HUES64 (cell line): Measurements from ENCODE around the gene NALCN.

Source experiments
- H3K27ac ChIP-seq: 2 replicates; pipeline ENCODE4 v1.7.0; 2013; ENCODE audit warnings: low read depth, low read length, inconsistent platforms
- H3K27me3 ChIP-seq: 2 replicates; pipeline ENCODE4 v1.6.1; 2013; ENCODE audit warnings: mild to moderate bottlenecking, low read length; ENCODE audit not compliant: insufficient read depth
- H3K36me3 ChIP-seq: 2 replicates; pipeline ENCODE4 v1.6.1; 2013; ENCODE audit warnings: mild to moderate bottlenecking, low read length; ENCODE audit not compliant: insufficient read depth
- H3K4me1 ChIP-seq: 2 replicates; pipeline ENCODE4 v1.6.1; 2013; ENCODE audit warnings: mild to moderate bottlenecking, low read length, moderate library complexity; ENCODE audit not compliant: insufficient read depth
- H3K4me3 ChIP-seq: 2 replicates; pipeline ENCODE4 v1.5.1; 2013; ENCODE audit warnings: mild to moderate bottlenecking, low read length, moderate library complexity
- H3K9ac ChIP-seq: 2 replicates; pipeline ENCODE4 v1.6.1; 2013; ENCODE audit warnings: mild to moderate bottlenecking, low read depth, low read length
- H3K9me3 ChIP-seq: 2 replicates; pipeline ENCODE4 v1.6.1; 2013; ENCODE audit warnings: low read depth, low read length; ENCODE audit not compliant: insufficient read depth
- WGBS: fragments of 150-250, 120-280 bp; methylation state at CpG from one replicate; pipeline ENCODE4 v1.1.7; 2013; ENCODE audit warnings: missing lambda C conversion rate; 5-methylcytosine and 5-hydroxymethylcytosine counted together

The NALCN gene

DNA sequence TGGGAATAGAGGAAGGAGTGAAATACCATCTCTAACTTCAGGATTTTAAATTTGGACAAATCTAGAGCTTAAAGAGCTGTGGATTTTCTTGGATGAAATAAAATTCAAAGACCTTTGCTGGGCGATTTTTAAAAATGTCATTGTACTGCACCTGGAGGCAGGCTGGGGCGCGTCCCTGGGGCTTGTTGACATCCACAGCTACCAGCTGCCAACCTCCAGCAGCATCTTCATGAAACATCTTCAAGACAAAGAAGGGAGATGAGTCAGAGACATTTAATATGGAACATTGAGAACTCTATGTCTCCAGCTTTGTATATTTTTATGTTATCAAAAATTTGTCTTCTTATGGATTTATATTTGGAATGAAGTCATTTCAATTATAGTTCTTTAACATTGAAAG, 132.5 kb downstream of the NALCN start:
- 99% methylated on average over 3 of the region's 3 CpGs for WGBS
- Histone ChIP-seq H3K9me3 (no peaks in the 10 kb centered on the region), H3K36me3 (no peaks in the 10 kb centered on the region), H3K27ac (no peak overlapping the region), H3K27me3 (no peaks in the 10 kb centered on the region), H3K4me1 (no peaks in the 10 kb centered on the region), H3K4me3 (no peak overlapping the region), H3K9ac (no peak overlapping the region)

DNA sequence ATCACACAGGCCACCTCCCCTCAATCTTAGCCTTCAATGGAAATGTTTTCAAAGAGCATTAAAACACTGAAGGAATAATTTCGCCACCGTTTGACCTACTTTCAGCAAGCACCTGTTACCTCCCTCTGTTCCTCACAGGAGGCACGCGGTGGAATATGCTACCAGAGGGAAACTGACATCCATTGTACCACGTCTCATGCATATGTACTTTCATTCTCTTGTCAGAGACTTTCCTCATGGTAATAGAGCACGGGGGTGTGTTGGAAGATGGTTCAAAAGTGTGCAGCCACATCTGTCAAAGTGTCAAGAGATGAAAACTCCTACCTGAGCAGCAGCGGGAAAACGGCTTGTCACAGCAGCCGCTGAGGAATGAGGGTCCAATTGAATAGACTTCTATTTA, 143.4 kb downstream of the NALCN start:
- H3K27ac ChIP-seq: no peak overlapping the region
- no peaks in the 10 kb centered on the region for H3K9me3 ChIP-seq
- no peaks in the 10 kb centered on the region for H3K36me3 ChIP-seq
- no peak overlapping the region for H3K9ac ChIP-seq
- peaks cover 7% of the 10 kb centered on the region; the same call in 1 of the 2 replicates for H3K4me1 ChIP-seq
- H3K4me3 ChIP-seq: no peak overlapping the region
- WGBS: 95% methylated on average over 9 of the region's 9 CpGs
- no peaks in the 10 kb centered on the region for H3K27me3 ChIP-seq

GRCh38 chr13:101271681-101272245, 144.5 kb downstream of the NALCN start:
- WGBS: 94% methylated on average over 11 of the region's 11 CpGs
- Histone ChIP-seq H3K27ac (no peak overlapping the region), H3K9ac (no peak overlapping the region), H3K36me3 (no peaks in the 10 kb centered on the region), H3K4me1 (peaks cover 7% of the 10 kb centered on the region; the same call in 1 of the 2 replicates), H3K4me3 (no peak overlapping the region), H3K27me3 (no peaks in the 10 kb centered on the region), H3K9me3 (no peaks in the 10 kb centered on the region)

- 92% methylated on average over 4 of the region's 5 CpGs for WGBS
- no peak overlapping the region for H3K27ac ChIP-seq
- H3K9ac ChIP-seq: no peak overlapping the region
- no peaks in the 10 kb centered on the region for H3K4me1 ChIP-seq
- H3K36me3 ChIP-seq: no peaks in the 10 kb centered on the region
- no peak overlapping the region for H3K4me3 ChIP-seq
- H3K9me3 ChIP-seq: no peaks in the 10 kb centered on the region
- no peaks in the 10 kb centered on the region for H3K27me3 ChIP-seq
Measured at GRCh38 chr13:101267656-101268055, 148.7 kb downstream of the NALCN start.

GRCh38 chr13:101265934-101266333, 150.4 kb downstream of the NALCN start:
- WGBS: 90% methylated on average over 2 of the region's 3 CpGs
- no peaks in the 10 kb centered on the region for H3K4me1 ChIP-seq
- H3K9me3 ChIP-seq: no peaks in the 10 kb centered on the region
- no peak overlapping the region for H3K4me3 ChIP-seq
- H3K36me3 ChIP-seq: no peaks in the 10 kb centered on the region
- H3K27ac ChIP-seq: no peak overlapping the region
- H3K9ac ChIP-seq: no peak overlapping the region
- H3K27me3 ChIP-seq: no peaks in the 10 kb centered on the region

DNA sequence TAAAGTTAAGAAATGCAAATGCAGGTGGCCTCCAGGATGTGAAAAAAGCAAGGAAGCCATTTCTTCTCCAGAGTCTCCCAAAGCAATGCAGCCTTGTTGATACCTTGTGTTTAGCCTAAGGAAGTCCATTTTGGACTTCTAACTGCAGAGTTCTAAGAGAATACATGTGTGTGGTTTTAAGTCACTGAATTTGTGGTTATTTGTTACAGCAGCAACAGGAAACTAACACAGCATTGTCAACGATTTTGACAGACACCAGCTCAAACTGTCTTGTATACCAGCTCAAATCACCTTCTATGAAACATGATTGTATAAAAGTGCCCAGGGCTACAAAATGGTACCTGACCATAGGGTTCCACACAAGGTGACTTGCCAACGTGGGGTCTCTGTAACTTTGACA, 151.4 kb downstream of the NALCN start:
- Histone ChIP-seq H3K9ac (no peak overlapping the region), H3K9me3 (no peaks in the 10 kb centered on the region), H3K4me1 (no peaks in the 10 kb centered on the region), H3K27ac (no peak overlapping the region), H3K36me3 (no peaks in the 10 kb centered on the region), H3K27me3 (no peaks in the 10 kb centered on the region), H3K4me3 (no peak overlapping the region)
- WGBS: 90% methylated on average over 2 of the region's 2 CpGs

DNA sequence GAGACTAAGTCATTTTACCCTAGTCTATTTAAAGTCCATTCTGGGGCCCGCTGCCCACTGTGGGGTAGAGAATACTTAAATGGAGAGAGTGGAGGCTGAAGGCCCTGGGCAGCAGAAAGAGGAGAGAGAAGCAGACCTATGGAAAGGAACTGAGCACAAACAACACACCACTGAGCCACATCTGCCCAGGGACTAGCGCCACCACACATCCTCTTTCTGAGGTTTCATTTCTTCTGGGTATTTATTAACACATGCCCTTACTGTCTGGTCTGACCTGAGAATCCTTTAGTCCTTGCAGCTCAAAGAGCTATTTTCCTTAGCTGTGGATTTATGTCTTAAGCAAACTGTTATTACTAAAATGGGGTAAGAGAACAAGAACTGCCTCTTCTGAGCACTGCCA, 154.0 kb downstream of the NALCN start:
- no peaks in the 10 kb centered on the region for H3K27me3 ChIP-seq
- H3K9ac ChIP-seq: no peak overlapping the region
- 95% methylated on average over 1 of the region's 2 CpGs for WGBS
- H3K4me1 ChIP-seq: peaks cover 6% of the 10 kb centered on the region; the same call in 1 of the 2 replicates
- H3K4me3 ChIP-seq: no peak overlapping the region
- no peak overlapping the region for H3K27ac ChIP-seq
- H3K9me3 ChIP-seq: no peaks in the 10 kb centered on the region
- H3K36me3 ChIP-seq: no peaks in the 10 kb centered on the region

- Histone ChIP-seq H3K4me1 (peaks cover 6% of the 10 kb centered on the region; the same call in 1 of the 2 replicates), H3K27me3 (no peaks in the 10 kb centered on the region), H3K27ac (no peak overlapping the region), H3K4me3 (no peak overlapping the region), H3K9ac (no peak overlapping the region), H3K36me3 (no peaks in the 10 kb centered on the region), H3K9me3 (no peaks in the 10 kb centered on the region)
- WGBS: 90% methylated on average over 6 of the region's 6 CpGs
Measured at GRCh38 chr13:101258509-101258908, 157.8 kb downstream of the NALCN start.

- no peaks in the 10 kb centered on the region for H3K9me3 ChIP-seq
- no peaks in the 10 kb centered on the region for H3K27me3 ChIP-seq
- no peak overlapping the region for H3K9ac ChIP-seq
- no peak overlapping the region for H3K27ac ChIP-seq
- H3K36me3 ChIP-seq: no peaks in the 10 kb centered on the region
- 68% methylated on average over 11 of the region's 11 CpGs for WGBS
- H3K4me1 ChIP-seq: peaks cover 6% of the 10 kb centered on the region; the same call in 1 of the 2 replicates
- no peak overlapping the region for H3K4me3 ChIP-seq
Measured at GRCh38 chr13:101258071-101258470, 158.2 kb downstream of the NALCN start.

GRCh38 chr13:101248739-101249514, 167.4 kb downstream of the NALCN start:
- Histone ChIP-seq H3K36me3 (no peaks in the 10 kb centered on the region), H3K27me3 (no peaks in the 10 kb centered on the region), H3K4me1 (no peaks in the 10 kb centered on the region), H3K27ac (no peak overlapping the region), H3K9ac (no peak overlapping the region), H3K9me3 (0 out of 2 replicates have a peak, but pooled peaks cover 3% of the 10 kb centered on the region), H3K4me3 (no peak overlapping the region)
- 100% methylated on average over 1 of the region's 2 CpGs for WGBS

GRCh38 chr13:101242720-101243119, 173.6 kb downstream of the NALCN start:
- Histone ChIP-seq H3K27me3 (no peaks in the 10 kb centered on the region), H3K4me1 (no peaks in the 10 kb centered on the region), H3K36me3 (no peaks in the 10 kb centered on the region), H3K9me3 (no peaks in the 10 kb centered on the region), H3K27ac (no peak overlapping the region), H3K9ac (no peak overlapping the region), H3K4me3 (no peak overlapping the region)
